Testis (tissue), 3 donors: ENCODE results near the gene FBXO27. TPM values are rescaled to one million over a fixed set of nuclear protein-coding genes. Genes with fewer than 3 reads are reported as not detected.
"Not testable (repeated sequence)": the region's sequence is repeated elsewhere in the genome, so short reads cannot be mapped to it uniquely, and the experiment has no call there.

Source experiments
- DNase-seq: peaks from one replicate; pipeline ENCODE4 v3.0.0-alpha.2; 2019
- H3K27ac ChIP-seq, 2 donors: fragments of 200-600 bp; sonication (generic); one replicate each; pipeline ENCODE4 v1.5.1; 2019
- H3K27me3 ChIP-seq: fragments of 200-600 bp; sonication (generic); one replicate; pipeline ENCODE4 v1.5.1; 2019
- H3K36me3 ChIP-seq: fragments of 200-600 bp; sonication (generic); one replicate; pipeline ENCODE4 v1.5.1; 2017; ENCODE audit warnings: low read depth; ENCODE audit errors: missing control alignments
- H3K4me1 ChIP-seq: fragments of 200-600 bp; sonication (generic); one replicate; pipeline ENCODE4 v1.5.1; 2019
- H3K4me3 ChIP-seq, 2 donors: fragments of 200-600 bp; sonication (generic); one replicate each; pipeline ENCODE4 v1.5.1; 2017 to 2019
- H3K9me3 ChIP-seq: fragments of 200-600 bp; sonication (generic); one replicate; pipeline ENCODE4 v1.5.1; 2017
- CTCF ChIP-seq, 3 experiments: fragments of 450-650 bp in 2 of 3; fragments of 200-600 bp in 1 of 3; sonication (generic) in 1 of 3; IDR thresholded peaks; one replicate each; pipeline ENCODE4 v1.5.1; 2016 to 2019; ENCODE audit warnings: antibody characterized with exemption in 3 of 3, mild to moderate bottlenecking in 2 of 3, moderate library complexity in 1 of 3
- POLR2A ChIP-seq: fragments of 450-650 bp; IDR thresholded peaks from one replicate; pipeline ENCODE4 v1.6.1; 2017; ENCODE audit warnings: antibody characterized with exemption, mild to moderate bottlenecking, moderate library complexity
- WGBS, 2 donors: methylation state at CpG; one replicate each; pipeline ENCODE4 v1.1.5; 2018; 5-methylcytosine and 5-hydroxymethylcytosine counted together
- intact Hi-C: fragments of 100-400 bp; cut with DNase I; formaldehyde crosslinking; loops from one replicate; pipeline ENCODE4 v1.15.1; 2023; ENCODE audit warnings: low total_unique reads
- polyA plus RNA-seq: library from polyadenylated mRNA; stranded (reverse); fragments of 350-450 nt; fragmentation: Illumina TruSeq; extraction: RNeasy Lipid Tissue Mini Kit (QIAGEN cat#74804); gene quantifications from one replicate; pipeline ENCODE4 v1.2.3, GENCODE V29; 2014; ENCODE audit warnings: low read depth, low replicate concordance; ENCODE audit not compliant: insufficient read depth
- total RNA-seq, 2 donors: library from RNA; depleted of rRNA; stranded (reverse); fragments of >200 nt; gene quantifications; one replicate each; pipeline ENCODE4 v1.2.3, GENCODE V29; 2016

The FBXO27 gene
- total and polyA plus RNA-seq, 3 donors from 2014 or later = 11.3 to 16.5 (median 15.5) TPM

- 86 to 94% methylated on average over 6 of the region's 6 CpGs for WGBS, 2 donors
- Histone ChIP-seq H3K9me3 (no peaks in the 10 kb centered on the region), H3K4me1 (no peaks in the 10 kb centered on the region), H3K36me3 (no peaks in the 10 kb centered on the region), H3K27me3 (no peaks in the 10 kb centered on the region), H3K27ac (no peak overlapping the region), H3K4me3 (no peak overlapping the region)
- no peak for DNase-seq
- TF ChIP-seq POLR2A = no peak
- no peak for TF ChIP-seq CTCF (IDR thresholded peaks at IDR 0.05)
- intact Hi-C loops = no loop called here
Observed at GRCh38 chr19:39074942-39075341, 42.6 kb upstream of the FBXO27 start.

- 56 to 67% methylated on average over 3 of the region's 3 CpGs for WGBS, 2 donors
- TF ChIP-seq CTCF (IDR thresholded peaks at IDR 0.05) (no peak), POLR2A (no peak)
- Histone ChIP-seq H3K4me3 (no peak overlapping the region), H3K36me3 (no peaks in the 10 kb centered on the region), H3K9me3 (no peaks in the 10 kb centered on the region), H3K27ac (no peak overlapping the region), H3K27me3 (no peaks in the 10 kb centered on the region), H3K4me1 (no peaks in the 10 kb centered on the region)
- intact Hi-C loops = no loop called here
- no peak for DNase-seq
Observed at GRCh38 chr19:39074205-39074692, 41.9 kb upstream of the FBXO27 start.

- H3K9me3 ChIP-seq = no peaks in the 10 kb centered on the region
- no peaks in the 10 kb centered on the region for H3K4me1 ChIP-seq
- H3K27ac ChIP-seq = no peak overlapping the region
- intact Hi-C loops = no loop called here
- H3K4me3 ChIP-seq = no peak overlapping the region
- H3K36me3 ChIP-seq = no peaks in the 10 kb centered on the region
- TF ChIP-seq POLR2A = no peak
- TF ChIP-seq CTCF (IDR thresholded peaks at IDR 0.05) = no peak
- DNase-seq = no peak
- WGBS, 2 donors = 92 to 100% methylated on average over 3 to 5 of the region's 5 CpGs
- H3K27me3 ChIP-seq = no peaks in the 10 kb centered on the region
Observed at GRCh38 chr19:39070888-39071287, 38.5 kb upstream of the FBXO27 start.

- H3K36me3 ChIP-seq, H3K27me3 ChIP-seq, H3K27ac ChIP-seq, H3K4me1 ChIP-seq, H3K9me3 ChIP-seq, H3K4me3 ChIP-seq, intact Hi-C loops: not testable (repeated sequence)
- peak; percentile 56 for DNase-seq
- 73 to 81% methylated on average over 6 of the region's 6 CpGs for WGBS, 2 donors
Observed at GRCh38 chr19:39068259-39068658, 35.9 kb upstream of the FBXO27 start.

- H3K27ac ChIP-seq = no peak overlapping the region
- TF ChIP-seq POLR2A = no peak
- no peak for TF ChIP-seq CTCF (IDR thresholded peaks at IDR 0.05)
- no peaks in the 10 kb centered on the region for H3K36me3 ChIP-seq
- intact Hi-C loops = no loop called here
- 72% methylated on average over 4 of the region's 4 CpGs for WGBS, 2 donors
- no peak overlapping the region for H3K4me3 ChIP-seq
- H3K27me3 ChIP-seq = no peaks in the 10 kb centered on the region
- no peak for DNase-seq
- no peaks in the 10 kb centered on the region for H3K4me1 ChIP-seq
- H3K9me3 ChIP-seq = no peaks in the 10 kb centered on the region
Observed at GRCh38 chr19:39067104-39067503, 34.8 kb upstream of the FBXO27 start.
